Measurements from ENCODE around the gene UBE2A.

Gene UBE2A

GRCh38 chrX:119607018-119607389 lies 32.6 kb downstream of the UBE2A start:
- DNase-seq (ENCODE audit: low read depth in 3 of 3) = no peak

- no peak for DNase-seq (ENCODE audit: low read depth in 3 of 3)
Observed at GRCh38 chrX:119614776-119615175, 40.4 kb downstream of the UBE2A start.

- DNase-seq (ENCODE audit: low read depth in 3 of 3) = no peak
Observed at GRCh38 chrX:119617517-119618164, 43.3 kb downstream of the UBE2A start.

- DNase-seq (ENCODE audit: low read depth in 3 of 3) = no peak
Observed at GRCh38 chrX:119618439-119618838, 44.1 kb downstream of the UBE2A start.

- DNase-seq (ENCODE audit: low read depth in 3 of 3) = no peak
Observed at GRCh38 chrX:119622356-119623232, 48.2 kb downstream of the UBE2A start.

- DNase-seq (ENCODE audit: low read depth in 3 of 3) = no peak
Observed at GRCh38 chrX:119624417-119624816, 50.1 kb downstream of the UBE2A start.

GRCh38 chrX:119624951-119625668 lies 50.7 kb downstream of the UBE2A start:
- DNase-seq (ENCODE audit: low read depth in 3 of 3) = no peak

- DNase-seq (ENCODE audit: low read depth in 3 of 3) = no peak
Observed at GRCh38 chrX:119625843-119626242, 51.5 kb downstream of the UBE2A start.
